ENCODE results near the gene DDC.

Gene DDC

DNA sequence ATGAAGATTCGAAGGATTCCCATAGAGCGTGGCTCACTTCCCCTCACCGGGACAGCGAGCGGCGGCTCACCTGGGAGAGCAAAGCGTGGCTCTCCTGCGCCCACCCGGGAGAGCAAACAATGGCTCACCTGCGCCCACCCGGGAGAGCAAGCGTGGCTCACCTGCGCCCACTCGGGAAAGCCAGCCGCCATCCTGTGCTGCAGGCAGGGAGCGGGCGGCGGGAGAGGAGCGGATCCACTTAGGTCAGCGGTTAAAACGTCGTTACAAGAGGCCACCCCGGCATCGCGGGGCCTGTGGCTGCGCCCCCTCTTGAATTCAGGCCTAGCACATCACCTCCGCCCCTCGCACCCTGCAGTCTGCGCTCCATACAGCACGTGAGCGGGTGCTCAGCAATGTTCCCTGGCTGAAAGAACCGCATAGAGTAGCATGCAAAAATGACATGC, 114.6 kb downstream of the DDC start:
- no peak for DNase-seq

DNA sequence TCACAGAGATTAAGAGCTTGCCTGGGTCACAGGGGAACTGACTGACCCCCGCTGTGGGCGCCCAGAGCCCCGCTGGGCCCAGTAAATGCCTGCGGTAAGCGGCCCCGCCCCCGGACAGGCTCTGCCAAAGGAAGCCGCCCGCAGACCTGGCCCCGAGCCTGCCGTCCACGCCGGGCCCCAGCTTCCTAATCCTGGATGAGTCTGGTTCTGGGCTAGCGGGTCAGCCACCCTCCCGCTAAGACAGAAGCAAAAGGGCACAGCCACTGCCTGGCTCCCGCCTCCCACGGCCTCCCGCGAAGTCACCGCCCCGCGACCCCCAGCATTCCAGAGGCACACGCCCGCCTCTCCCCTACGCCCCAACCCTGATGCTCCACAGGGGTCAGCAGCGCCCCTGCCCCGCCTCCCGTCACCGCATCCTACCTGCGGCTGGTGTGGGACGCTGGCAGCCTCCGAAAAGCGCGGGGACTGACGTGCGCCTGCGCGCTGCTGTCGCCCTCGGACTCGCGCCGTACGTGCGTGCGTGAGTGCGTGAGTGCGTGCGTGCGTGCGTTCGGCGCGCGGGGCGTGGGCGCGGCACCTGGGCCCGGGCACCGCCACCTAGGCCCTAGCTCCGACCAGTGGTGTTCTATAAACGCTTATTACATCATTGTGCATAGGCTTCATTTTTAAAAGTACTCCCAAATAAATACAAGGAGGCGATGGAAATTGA, 115.2 kb downstream of the DDC start, which contains the start of gene FIGNL1:
Gene FIGNL1, minus strand, starts transcription at position 470 of the 709 bp plus-strand sequence. CDS start 3,063 bp downstream, outside the sequence.
- peak; percentile 56 for DNase-seq

DNA sequence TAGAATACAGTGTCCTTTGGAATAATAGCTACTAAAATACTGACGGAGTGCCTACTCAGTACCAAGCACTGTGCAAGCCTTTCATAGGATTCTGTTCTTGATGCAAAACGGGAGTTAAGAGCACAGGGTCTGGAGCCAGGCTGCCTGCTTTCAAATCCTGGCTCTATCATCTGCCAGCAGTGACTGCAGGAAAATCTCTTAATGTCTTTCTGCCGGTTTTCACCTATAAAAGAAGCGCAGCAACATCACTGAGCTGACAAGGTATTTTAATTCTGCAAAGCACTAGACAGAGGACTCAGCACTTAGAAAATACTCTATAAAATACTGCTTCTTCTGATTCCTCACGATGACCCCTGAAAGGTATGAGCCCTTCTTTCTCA, 115.7 kb downstream of the DDC start:
- DNase-seq: peak; percentile 56

DNA sequence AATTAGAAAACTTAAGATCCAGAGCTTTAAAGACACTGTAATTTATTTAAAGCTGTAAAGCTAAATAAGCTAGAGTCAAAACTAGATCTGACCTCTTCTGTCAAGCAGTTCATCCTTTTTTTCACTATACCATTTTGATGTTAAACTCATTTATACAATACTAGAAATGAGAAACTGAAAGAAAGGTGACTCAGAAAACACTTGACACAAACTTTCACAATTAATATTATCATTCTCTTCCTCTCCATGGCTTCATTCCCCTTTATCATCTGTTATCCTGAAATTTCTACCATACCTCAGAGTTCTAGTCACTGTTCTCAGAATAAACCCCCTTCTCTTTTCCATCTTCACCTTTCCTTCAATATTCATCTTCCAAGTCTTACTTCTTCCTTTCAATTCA, 116.4 kb downstream of the DDC start:
- DNase-seq: no peak

DNA sequence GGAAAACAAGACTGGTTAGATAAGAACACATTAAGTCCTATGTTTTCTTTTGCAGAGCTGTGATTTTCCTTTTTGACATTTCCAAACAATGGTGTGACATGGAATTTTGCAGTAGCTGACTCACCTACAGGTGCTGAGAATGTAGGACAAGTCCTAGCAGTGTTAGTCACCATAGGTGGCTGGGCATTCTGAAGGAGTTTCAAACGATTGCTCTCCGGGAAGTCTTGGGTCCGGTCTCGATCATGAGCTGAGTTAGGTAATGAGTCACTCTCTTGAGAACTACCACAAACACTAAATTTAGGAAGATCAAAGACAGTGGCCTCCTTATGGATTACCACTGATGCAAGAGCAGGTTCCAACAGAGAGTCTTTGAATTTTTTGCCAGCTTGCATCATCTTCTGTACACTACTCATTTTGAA, 118.7 kb downstream of the DDC start:
- DNase-seq: peak; percentile 77

DNA sequence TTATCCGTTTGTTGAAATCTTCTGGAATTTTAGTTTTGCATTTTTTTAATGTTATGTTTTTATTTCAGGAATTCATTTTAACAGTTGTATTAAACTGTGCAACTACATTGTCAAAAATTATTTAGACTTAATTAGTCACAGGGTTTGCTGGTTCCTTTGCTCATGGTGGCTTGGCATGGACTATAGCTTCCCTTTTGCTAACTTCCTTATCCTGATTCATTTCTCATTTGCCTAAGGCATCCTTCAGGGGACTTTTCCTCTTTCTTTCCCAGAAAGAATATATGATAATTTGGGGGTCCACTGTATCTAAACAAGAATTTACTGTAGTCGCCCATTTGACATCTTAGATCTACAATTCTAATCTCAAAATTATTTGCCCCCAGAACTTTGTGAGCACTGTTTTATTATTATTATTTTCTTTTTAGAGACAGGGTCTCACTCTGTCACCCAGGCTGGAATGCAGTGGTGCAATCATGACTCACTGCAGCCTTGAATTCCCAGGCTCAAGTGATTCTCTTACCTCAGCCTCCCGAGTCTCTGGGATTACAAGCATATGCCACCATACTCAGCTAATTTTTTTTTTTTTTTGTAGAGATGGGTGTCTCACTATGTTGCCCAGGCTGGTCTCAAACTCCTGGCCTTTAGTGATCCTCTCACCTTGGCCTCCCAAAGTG, 128.9 kb downstream of the DDC start:
- DNase-seq: peak; percentile 18

DNA sequence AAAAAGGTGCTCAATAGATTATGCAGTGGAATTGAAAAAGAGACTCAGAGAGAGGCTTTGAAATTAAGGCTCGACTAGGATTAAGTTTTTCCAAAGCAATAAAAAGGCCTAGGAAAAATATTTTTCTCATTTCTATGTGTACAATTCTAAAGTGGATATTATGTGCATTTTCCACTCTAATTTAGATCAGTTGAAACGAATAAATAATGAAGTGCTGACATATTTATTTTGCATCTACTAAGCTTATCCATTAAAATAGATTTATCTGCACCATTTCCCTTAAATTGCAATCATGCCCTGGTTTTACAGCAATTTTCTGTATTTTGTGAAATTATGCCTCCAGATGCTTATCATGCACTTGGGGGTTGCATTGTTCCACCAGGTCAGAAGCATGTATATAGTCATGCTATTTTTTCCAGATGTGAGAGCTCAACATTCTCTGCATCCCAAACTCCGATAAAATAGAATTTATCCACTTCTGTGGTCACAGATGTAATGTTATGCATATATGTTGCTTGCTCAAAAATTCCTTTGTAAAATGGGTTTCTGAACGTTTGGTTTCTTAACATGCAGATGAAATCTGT, 133.4 kb downstream of the DDC start:
- no peak for DNase-seq

DNA sequence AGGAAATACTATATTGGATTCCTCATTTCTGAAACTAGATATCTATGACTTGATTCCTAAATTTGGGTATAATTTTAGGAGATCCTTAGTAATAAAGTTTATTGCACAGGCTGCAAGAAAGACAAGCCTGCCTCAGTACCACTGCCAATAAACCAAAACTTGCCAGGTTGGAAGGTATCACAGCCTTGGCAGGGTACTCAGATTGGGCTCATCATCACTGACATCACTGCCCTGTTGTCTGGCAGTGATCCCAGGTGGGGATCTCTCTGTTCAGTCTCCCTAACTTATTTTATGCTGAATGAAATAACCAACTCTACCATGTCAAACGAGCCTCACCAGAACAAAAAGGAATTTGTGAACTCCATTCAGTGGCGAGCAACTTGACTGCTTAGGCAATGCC, 133.9 kb downstream of the DDC start:
- DNase-seq: no peak

DNA sequence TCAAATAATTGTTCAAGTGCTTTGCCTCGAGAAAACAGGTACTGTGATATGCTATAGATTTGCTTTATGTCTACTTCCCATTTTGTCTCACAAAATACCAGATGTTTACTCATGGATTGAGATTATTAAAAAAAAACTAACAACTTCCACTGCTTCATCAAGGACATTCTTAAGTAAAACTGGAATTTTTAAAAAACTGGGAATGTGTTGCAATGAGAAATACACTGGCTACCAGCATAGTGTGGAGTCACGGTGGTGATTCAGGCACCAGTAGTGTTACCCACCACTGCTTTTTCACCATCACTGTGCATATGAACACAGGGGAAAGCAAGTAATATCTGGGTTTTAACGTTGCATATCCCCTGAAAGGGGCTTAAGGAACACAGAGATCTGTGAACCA, 136.3 kb downstream of the DDC start:
- no peak for DNase-seq

DNA sequence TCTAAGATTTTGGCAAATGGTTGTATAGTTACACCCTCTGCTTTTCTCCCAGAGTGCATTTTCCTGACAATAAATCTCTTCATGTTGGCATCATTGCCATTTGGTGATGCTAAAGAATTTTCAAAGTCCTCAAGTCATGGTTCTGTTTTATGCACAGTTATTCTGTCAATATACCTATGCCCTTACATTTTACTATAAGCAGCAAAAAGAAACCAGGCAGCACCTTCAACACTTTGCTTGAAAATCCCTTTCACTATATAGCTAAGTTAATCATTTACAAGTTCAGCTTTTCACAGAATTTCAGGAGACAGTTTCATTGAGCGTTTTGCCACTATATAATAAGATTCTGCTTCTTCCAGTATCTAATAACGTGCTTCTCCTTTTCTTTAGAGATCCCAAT, 137.7 kb downstream of the DDC start:
- DNase-seq: no peak

DNA sequence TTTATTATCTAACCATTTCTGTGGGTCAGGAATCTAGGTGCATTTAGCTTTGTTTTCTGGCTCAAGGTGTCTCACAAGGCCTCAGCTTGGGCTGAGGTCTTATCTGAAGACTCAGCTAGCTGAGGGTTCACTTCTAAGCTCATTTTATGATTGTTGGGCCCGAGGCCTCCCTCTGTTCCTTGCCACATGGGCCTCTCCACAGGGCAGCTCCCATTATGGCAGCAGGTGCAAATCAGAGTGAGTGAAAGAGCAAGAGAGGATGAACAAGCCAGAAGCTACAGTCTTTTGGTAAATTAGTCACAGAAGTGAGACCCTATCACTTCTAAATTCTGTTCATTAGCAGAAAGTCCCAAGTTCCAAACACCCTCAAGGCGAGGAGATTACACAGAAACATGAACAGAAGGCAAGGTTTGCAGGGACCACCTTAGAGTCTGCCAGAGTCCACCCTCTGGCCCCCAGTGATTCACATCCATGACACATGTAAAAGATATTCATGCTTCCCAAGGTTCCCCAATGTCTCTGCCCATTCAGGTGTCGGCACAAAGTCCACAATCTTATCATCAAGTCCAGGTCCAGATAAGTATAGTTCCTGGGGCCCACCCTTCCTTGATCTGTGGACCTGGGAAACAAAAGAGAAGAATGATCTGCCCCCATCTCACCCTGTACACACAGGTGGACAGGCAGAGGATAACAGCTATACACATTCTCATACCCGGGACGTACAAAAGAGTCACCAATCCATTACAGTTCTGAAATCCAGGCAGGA, 138.7 kb downstream of the DDC start:
- no peak for DNase-seq

DNA sequence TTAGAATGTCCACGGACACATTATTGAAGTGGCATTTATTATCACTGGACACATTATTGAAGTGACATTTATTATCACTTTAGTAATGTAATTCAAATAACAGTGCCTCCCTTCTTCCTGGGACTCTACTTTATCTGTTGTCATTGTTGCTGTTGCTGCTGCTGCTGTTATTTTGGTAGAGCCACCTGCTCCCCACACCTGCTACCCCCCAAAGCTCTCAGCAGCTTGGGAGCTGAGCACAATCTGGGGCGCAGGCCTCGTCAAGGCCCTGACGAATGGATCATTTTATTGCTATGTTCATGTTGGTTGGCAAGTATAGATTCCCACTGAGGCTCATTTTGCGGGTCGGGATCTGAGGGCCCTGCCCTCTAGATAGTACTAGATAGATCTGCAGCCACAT, 139.9 kb downstream of the DDC start:
- DNase-seq: no peak

DNA sequence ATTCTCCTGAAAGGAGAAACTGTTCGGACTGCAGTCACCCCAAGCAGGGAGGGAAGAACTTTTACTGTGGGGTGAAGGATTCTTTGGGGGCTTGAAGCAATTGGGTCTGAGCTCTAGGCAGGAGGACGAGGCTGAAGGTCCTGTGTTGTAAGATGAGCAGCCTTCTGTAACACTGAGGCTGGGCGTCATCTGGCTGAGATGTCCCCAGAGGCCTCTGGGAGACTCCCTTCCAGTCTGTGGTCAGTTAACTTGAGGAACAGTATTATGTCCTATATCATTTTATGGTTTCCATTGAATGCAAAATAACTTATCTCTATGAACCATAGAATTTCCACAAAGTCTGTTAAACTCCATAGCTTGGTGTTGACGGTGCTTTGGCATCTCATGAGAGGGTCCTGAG, 141.3 kb downstream of the DDC start:
- no peak for DNase-seq

DNA sequence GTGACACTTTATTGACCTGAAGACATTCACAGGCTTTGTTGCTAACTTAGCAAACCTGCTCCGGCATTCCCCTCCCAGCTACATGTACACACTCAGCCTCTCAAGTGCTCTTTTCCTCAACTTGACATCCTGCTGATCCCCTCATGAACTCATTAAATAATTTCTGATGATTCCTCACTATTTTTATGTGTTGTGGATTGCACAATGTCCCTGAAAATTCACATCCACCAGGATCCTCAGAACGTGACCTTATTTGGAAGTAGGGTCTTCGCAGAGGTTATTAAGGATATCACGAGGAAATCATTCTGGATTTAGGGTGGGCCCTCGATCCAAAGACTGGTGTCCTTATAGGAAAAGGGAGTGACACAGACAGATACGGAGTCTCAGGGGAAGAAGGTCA, 142.3 kb downstream of the DDC start:
- DNase-seq: no peak

DNA sequence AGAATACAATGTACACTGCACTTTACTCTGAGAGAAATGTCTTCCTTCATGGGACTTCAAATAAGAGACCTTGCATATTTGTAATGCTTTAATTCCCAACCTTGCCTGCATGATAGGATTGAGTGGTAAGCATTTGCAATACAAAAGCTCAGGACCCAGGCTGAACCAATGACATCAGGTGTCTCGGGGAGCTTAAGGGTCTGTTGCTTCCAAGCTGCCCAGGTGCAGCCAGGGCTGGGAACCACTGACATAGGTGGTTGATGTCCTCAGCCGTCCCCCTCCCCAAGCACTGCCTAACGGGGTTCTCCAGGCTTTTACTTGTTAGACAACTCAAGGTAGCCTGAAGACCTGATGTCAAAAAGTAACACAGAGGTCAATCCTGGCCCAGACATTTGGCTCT, 144.2 kb downstream of the DDC start:
- no peak for DNase-seq

DNA sequence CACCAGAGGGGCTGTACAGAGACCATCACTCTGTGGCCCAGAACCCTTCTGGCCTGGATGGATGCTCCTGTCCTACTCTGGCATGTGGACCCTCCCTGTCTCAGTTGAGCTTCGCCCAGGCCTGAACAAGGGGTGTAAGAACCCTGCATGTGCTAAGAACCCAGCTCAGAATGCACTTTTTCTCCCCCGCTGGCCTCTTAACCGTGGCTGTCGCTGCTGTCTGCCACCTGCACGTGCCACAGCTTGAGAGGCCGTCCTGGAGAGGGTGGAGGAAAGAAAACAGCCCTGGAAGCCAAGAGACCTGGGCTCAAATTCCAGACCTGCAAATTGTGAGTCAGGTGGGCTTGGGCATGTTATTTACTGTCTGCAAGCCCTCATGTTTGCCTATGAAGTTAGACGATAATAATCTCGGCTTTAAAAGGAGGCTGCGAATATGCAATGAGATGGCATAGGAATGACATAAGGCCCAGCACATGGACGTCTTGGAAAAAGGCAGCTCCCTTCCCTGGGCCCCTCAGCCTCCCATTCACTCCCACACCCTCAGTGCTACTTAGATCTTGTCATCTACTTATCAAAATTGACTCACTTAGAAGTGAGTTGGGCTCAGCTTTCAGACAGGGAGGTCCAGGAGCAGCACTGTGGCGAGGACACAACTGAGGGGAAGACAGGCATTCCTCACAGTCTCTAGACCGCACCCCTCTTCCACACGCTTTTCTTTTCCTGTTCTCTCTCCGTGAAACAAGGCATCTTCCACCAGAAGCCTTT, 146.5 kb downstream of the DDC start:
- DNase-seq: no peak

DNA sequence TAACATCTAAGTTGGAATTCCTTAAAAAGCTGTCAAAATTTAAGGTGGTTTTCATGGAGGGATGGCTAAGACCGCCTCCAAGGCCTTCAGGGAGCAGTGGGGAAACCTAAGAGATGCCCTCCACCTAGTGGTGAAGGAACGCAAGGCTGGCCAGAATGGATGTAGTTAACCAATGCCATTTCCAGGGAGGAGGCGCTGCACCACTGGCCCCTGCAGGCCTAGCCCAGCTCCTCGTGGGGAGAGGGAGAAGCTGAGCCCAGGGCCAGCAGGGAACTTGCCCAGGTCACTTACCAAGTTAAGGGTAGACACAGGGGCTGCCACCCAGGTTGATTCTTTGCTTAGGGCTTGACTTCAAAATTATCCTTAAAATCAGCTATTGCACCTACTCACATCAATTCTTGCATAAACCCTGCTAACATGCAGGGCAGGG, 147.1 kb downstream of the DDC start:
- DNase-seq: peak; percentile 83

DNA sequence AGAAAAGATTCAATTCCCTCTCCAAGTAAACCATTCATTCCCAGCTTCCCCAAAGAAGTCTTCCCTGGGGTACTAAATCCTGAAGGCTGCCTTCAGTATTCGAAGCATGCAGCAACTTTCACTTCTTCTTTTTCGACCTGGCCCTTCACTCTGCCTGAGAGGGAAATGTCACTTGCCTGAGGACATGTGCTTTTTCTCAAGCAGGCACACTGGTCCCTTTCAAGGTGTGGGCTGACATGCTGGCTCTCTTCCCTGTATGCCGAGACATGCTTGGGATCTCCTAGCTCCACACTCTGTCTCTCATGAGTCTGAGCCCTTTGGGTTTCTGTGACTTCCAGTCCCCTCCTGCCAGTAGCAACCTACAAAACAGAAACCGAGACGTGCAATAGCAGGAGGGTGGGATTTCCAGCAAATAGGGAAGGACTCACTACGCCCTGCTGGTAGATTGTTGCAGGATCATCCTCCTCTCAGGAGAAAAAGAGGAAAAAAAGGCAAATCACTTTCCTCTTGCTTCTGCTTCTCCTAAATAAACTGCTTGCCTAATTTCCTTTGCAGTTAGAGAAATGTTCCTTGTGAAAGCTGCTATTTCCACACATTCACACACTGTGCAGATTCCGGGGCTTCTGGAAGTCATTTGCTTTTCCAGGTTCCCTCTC, 148.6 kb downstream of the DDC start:
- DNase-seq: no peak

DNA sequence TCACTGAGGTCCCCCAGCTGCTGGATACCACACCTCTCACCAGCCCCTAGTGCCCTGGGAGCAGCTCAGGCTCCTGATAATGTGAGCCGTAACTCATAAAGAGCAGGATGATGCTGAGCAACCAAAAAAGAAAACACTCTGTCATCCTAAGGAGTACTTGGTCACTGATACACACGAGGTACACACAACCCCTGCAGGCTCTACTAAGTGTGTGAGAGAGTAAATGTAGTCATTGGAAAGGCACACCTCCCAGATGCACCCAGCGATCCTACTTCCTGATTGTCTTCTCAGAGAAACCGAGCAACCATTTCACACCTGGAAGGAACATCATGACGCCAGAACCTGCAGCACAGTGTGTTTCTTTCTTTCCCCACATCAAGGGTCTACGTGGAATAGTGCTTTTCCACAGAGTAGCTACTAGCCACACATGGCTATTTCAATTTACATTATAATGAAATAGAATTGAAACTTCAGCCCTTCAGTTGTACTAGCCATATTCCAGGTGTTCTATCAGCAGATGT, 149.3 kb downstream of the DDC start:
- no peak for DNase-seq

DNA sequence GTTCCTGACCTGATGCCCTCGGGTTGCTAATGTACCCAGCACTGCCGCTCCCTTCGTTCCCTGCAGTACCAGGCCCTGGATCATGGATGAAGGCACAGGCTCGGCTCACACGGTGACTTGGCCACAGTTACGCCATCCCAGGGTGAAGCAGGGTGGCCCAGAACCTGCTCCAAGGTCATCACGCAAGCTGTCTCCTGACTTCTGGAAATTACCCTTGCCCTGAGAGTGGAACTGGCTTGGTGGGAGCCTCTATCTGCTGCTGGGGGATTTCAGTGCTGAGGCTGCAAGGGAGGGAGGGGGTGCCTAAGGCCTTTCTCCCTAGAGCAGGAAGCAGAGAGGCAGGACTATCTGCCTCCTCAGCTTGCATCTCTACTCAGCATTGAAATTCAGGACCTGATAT, 151.6 kb downstream of the DDC start:
- no peak for DNase-seq

DNA sequence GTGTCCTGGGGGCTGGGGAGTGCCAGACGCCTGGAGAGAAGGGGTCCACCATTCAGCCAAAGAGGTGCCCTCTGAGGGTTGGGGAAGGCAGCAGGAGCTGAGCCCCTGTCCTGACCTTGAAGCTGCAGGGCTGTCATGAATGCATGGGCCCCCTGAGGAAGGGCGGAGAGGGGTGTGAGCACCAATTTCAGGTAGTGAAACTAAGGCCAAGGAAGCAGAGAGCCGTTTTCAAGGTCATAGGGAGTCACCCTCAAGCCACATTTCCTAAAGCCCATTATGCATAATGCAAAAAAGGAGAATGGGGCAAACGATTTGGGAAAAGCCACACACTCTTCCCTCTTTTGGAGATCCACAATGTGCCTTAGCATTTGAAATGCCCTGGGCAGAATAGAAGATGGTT, 152.2 kb downstream of the DDC start:
- no peak for DNase-seq

DNA sequence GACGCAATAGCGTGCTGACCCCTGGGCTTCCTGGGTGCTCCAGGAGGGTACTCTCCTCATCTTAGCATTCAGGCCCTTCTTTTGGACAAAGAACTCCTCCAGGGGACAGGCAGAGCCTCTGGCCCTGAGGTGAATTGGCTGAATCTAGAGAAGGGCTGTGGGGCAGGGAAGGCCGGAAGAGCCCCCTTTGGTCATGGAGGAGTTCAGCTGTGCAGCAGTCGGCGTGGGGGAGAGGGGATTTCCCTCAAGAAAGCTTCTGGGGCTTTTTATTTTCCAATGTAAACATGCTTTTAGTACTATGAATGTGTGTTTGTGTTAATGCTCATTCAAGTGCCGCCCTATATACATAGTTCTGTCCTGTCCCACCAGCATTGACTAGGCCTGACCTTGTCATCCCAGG, 153.9 kb downstream of the DDC start:
- no peak for DNase-seq

Measured in kidney glomerular epithelial cell (primary cell).